ENCODE data around the gene ULK4. TPM values are rescaled to one million over a fixed set of nuclear protein-coding genes. Genes with fewer than 3 reads are reported as not detected.

Gene ULK4
- total RNA-seq, 3 donors from 2014 or later = 7.2 to 10.1 (median 9.5) TPM

- Histone ChIP-seq H3K9me3 (no peaks in the 10 kb centered on the region), H3K4me1 (ENCODE audit: low read depth) (no peaks in the 10 kb centered on the region), H3K4me3 (no peak overlapping the region), H3K36me3 (ENCODE audit: low read depth) (no peaks in the 10 kb centered on the region)
- no peak for DNase-seq
- intact Hi-C loops (cut with DNase I, micrococcal nuclease) = no loop called here
- TF ChIP-seq, protein P1, sequence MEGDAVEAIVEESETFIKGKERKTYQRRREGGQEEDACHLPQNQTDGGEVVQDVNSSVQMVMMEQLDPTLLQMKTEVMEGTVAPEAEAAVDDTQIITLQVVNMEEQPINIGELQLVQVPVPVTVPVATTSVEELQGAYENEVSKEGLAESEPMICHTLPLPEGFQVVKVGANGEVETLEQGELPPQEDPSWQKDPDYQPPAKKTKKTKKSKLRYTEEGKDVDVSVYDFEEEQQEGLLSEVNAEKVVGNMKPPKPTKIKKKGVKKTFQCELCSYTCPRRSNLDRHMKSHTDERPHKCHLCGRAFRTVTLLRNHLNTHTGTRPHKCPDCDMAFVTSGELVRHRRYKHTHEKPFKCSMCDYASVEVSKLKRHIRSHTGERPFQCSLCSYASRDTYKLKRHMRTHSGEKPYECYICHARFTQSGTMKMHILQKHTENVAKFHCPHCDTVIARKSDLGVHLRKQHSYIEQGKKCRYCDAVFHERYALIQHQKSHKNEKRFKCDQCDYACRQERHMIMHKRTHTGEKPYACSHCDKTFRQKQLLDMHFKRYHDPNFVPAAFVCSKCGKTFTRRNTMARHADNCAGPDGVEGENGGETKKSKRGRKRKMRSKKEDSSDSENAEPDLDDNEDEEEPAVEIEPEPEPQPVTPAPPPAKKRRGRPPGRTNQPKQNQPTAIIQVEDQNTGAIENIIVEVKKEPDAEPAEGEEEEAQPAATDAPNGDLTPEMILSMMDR (IDR thresholded peaks at IDR 0.05) = no peak
- no peak for ATAC-seq
These were observed 714.6 kb downstream of the ULK4 start for GRCh38 chr3:41247055-41248004.

DNA sequence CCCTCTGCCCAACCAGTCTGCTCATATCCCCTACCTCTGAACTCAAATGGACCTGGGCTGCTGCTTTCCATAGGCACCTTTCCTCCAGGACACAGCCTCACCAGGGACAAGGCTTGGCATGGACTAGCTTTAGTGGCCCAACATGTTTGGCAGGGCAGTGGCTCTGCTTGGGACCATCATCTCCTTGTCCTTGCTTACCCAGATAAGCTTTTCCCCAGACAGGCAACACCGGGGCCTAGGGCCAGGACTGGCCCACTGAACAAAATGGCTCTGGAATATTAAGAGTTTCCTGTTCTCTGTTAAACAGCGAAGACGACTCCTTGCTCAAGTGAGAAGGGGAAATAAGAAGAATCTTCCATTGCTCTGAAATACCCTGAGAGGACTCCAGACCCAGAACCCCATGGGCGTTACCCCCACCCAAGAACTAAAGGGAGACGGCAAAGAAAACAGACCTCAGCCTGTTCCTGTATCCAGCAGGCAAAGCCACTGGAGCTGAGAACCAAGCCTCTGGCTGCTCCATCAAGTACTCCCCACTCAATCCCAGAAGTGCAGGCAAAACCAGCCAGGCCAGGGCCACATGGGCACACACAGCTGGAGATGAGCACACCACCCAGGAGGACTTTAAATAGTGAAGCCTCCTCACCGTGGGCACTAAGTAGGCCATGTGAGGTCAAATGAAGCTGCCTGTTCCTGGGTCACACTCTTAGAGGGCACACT, 717.1 kb downstream of the ULK4 start:
- TF ChIP-seq, protein P1 (IDR thresholded peaks at IDR 0.05) = no peak
- intact Hi-C loops (cut with DNase I, micrococcal nuclease) = no loop called here
- no peaks in the 10 kb centered on the region for H3K9me3 ChIP-seq
- no peak overlapping the region for H3K4me3 ChIP-seq
- ATAC-seq (peak; percentile 12), DNase-seq (no peak)
- H3K36me3 ChIP-seq (ENCODE audit: low read depth) = no peaks in the 10 kb centered on the region
- no peaks in the 10 kb centered on the region for H3K4me1 ChIP-seq (ENCODE audit: low read depth)

DNA sequence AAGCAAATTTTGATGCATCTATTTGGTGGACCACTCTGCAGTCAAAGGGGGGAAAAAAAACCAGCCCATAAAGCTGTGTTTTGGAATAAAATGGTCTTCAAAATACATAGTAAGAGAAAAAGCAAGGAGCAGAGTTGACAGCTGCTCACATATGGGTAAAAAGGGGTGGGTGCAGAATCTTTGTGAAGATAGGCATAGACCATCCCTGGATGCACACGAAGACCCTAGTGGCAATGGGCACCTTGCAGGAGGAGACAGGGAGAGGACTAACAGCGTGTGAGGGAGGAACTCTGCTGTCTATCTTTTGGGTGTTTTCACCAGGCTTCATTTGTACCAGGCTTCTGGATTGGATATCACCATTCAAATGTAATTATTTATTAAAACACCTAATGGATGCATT, 718.7 kb downstream of the ULK4 start:
- no peaks in the 10 kb centered on the region for H3K36me3 ChIP-seq (ENCODE audit: low read depth)
- no peaks in the 10 kb centered on the region for H3K9me3 ChIP-seq
- TF ChIP-seq, protein P1 (IDR thresholded peaks at IDR 0.05) = no peak
- intact Hi-C loops (cut with DNase I, micrococcal nuclease) = no loop called here
- ATAC-seq (no peak), DNase-seq (no peak)
- H3K4me3 ChIP-seq = no peak overlapping the region
- H3K4me1 ChIP-seq (ENCODE audit: low read depth) = no peaks in the 10 kb centered on the region

- ATAC-seq = no peak
- intact Hi-C loops (cut with DNase I, micrococcal nuclease) = no loop called here
- DNase-seq = no peak
- Histone ChIP-seq H3K4me1 (ENCODE audit: low read depth) (no peaks in the 10 kb centered on the region), H3K9me3 (no peaks in the 10 kb centered on the region), H3K4me3 (no peak overlapping the region), H3K36me3 (ENCODE audit: low read depth) (peaks cover 5% of the 10 kb centered on the region)
- TF ChIP-seq, protein P1 (IDR thresholded peaks at IDR 0.05) = no peak
These were observed 719.9 kb downstream of the ULK4 start for GRCh38 chr3:41241800-41242571.

- TF ChIP-seq, protein P1 (IDR thresholded peaks at IDR 0.05) = no peak
- intact Hi-C loops (cut with DNase I, micrococcal nuclease) = no loop called here
- ATAC-seq (no peak), DNase-seq (no peak)
- H3K36me3 ChIP-seq (ENCODE audit: low read depth) = peaks cover 6% of the 10 kb centered on the region
- no peaks in the 10 kb centered on the region for H3K9me3 ChIP-seq
- no peaks in the 10 kb centered on the region for H3K4me1 ChIP-seq (ENCODE audit: low read depth)
- H3K4me3 ChIP-seq = no peak overlapping the region
These were observed 720.7 kb downstream of the ULK4 start for GRCh38 chr3:41241161-41241560.
